Germinal center (tissue), 1 donor: ENCODE data around the gene KCNQ1OT1.

ENCODE experiments used
- DNase-seq: peaks from one replicate; pipeline ENCODE4 v3.0.0; 2012; ENCODE audit warnings: mixed read lengths, low spot score

Gene KCNQ1OT1

GRCh38 chr11:2686360-2687222 lies 13.2 kb downstream of the KCNQ1OT1 start:
- no peak for DNase-seq

DNA sequence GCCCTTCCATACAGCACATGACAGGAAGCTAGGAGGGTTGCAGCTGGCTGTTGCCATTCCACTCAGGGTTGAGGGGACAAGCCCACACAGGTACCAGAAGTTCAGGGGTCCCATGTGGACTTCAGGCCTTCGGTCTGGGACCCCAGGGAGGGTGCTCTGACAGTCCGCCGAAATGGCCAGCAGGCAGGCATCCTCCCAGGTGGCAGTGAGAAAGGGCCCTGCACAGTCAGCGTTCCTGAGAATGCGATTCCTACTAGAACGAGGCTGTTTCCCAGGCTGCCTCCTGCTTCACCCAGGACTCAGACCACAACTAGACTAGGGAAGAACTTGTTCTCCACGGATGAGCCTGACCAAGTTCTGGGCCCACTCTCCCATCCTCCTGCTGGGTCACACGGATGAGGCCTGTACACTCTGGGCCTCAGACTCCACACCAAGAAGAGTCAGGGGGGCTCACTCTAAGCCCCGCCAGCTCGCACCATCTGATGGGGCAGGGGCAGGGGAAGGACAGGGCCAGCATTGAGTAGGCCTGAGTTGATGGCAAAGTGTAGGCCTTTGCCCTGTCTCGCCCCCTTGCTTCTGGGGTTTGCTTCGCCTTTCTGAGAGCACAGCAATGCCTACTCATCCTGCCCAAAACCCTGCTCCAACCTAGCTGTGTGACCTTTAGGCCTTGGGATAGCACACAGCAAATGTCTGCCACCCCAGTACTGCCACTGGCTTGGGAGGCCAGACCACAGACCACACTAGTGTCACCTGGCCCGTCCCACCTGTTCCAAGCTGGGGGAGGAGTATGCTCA lies 14.0 kb downstream of the KCNQ1OT1 start:
- DNase-seq = no peak

DNA sequence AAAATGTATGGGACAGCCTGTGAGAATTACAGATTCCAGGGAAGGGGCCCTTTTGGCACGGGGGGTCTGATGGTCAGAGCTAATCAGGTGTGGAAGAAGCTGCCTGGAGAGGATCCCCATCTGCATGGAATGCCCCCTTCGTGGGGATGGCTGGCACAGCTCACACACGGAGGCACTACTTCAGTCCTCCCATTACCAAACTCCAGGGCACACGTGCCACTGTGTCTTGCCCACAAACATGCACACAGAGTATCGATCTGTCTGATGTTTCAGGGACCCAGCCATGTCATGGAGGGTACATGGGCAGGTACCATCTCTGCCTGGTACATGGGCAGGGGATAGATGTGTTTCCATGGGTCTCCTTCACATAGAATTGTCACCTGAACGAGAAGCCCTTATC lies 14.7 kb downstream of the KCNQ1OT1 start:
- DNase-seq = no peak

GRCh38 chr11:2684581-2684980 lies 15.2 kb downstream of the KCNQ1OT1 start:
- no peak for DNase-seq

DNA sequence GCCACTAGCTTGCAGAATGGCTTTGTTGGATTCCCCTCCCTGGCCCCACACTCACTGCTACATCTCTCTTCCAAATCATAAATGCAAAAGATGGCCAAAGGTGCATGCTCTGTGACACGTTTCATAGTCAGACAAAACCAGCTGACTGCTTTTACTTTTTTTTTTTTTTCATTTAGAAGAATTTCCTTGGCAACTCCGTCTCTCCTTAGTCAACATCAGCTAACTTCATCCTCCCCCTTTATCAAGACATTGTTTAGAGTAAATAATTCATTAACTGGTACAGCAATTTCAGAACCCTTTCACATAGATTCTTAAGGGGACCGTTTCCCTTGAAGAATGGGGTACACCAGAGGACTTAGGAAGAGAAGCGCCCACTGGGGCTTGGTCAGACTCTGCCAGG lies 16.0 kb downstream of the KCNQ1OT1 start:
- no peak for DNase-seq

DNA sequence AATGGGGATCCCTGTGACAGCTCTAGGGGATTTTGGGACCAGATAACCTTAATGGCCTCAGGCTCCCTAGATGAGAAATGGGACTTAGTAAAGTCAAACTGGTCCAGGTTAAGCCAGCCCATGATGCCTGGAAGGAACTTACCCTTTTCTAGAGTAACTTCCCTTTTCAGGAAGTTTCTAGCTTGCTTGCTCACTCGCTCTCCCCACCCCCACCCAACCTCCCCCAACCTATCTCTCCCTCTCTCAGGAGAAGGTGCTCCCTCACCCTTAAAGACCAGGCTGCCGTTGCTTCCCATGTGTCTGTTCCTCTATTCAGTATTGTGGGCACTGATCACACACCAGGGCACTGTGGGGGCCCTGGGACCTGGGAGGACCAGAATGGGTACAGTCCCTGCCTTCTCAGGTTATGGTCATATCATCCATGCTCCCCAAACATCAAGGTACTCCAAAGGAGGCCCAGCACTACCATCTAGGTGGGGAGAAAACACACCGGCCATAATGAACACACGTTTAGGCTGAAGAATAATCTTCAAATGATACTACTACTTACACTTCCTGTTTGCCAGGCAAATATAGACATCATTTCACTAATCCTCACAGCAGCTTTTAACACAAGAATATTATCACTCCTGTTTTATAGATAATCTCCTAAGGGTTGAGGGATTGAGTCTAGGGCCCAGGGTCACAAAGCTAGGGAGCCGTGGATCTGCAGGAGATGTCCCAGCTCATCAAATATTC lies 18.2 kb downstream of the KCNQ1OT1 start:
- DNase-seq = no peak

GRCh38 chr11:2679011-2679676 lies 20.6 kb downstream of the KCNQ1OT1 start:
- DNase-seq = no peak

DNA sequence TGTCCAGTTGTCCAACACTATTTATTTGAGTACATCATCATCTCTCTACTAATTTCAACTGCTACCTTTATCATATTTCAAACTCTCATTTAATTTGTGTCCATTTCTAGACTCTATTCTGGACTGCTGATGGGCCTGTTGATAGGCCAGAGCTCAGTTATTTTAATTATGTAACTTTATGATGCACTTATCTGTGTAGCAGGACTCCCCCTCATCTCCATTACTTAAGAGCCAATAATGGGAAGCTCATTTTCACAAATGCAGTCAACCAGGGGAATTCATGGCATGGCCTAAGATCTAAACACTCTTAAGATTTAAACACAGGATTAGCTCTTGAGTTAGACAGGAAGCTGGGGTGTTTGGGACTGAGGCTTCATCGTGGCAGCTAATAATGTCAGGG lies 21.4 kb downstream of the KCNQ1OT1 start:
- DNase-seq = no peak

DNA sequence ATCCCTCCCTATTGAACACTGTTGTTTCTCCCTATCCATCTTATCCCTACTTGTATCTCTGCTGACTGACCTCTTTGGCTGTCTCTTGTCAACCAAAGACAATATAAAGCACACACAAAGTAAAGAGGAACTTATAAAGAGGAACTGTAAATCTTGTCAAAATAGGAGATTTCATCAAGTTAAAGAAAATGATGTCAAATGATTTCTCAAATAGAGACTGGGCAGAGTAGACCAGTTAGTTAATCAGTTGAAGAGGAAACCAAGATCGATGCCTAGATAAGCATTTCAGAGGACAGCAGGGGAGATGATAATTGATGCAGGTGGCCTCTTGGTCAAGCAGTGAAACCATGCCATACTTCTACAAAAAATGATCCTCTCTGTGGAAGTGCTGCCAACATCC lies 22.7 kb downstream of the KCNQ1OT1 start:
- no peak for DNase-seq

GRCh38 chr11:2675540-2675939 lies 24.3 kb downstream of the KCNQ1OT1 start:
- DNase-seq = no peak

DNA sequence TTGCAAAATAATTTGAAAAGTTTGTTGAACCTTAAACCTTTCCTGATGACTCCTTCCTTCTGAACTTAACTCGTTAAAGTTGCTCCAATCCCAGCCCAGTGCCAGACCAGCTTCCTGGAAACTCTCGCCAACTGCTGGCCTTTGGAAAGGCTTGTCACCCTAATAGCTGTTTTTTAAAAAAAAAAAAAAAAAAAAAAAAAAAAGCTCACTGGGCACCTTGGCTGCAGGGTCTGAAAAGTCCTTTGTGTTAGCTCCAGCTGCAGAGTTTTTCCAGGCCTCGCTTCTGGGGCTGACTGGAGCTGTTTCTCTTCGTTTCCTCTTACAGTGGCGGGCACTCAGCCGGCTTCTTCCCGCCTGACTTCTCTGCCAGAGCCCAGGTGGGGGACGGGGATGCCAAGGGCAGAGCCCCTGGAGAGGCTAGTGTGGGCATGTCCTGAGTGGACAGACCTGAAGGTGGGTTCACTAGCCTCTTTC lies 25.1 kb downstream of the KCNQ1OT1 start:
- DNase-seq = no peak

GRCh38 chr11:2673871-2674471 lies 25.8 kb downstream of the KCNQ1OT1 start:
- DNase-seq = no peak

- no peak for DNase-seq
Measured at GRCh38 chr11:2673250-2673610, 26.6 kb downstream of the KCNQ1OT1 start.

DNA sequence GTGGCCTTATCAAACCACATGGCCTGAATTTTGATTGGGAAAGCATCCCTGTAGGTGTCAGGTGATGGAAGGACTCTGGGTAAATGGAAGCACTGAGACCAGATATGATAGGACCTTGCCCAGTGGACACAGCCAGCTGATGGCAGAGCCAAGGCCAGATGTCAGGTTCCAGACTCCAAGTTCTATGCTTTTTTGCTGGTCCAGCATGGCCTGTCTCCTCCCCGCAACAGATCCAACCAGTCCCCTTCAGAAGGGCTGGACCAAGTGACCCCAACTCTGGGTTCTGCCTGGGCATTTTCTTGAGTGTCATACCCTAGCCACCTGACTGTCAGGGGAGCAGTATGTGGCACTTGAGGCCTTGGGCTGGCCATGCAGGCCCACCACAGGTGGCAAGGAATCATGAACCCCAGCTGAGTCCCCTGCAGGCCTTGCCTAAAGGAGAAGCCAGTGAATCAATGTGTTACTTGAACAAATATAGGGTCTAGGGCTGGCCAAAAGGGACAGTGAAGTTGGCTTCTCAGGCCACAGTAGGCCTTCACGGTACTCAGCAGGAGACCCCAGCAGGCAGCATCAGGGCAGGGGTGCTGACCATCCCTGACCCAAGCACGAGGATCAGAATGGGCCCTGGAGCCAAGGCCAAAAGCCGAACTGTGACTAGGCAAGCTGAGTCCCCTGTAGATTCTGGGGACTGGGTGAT lies 27.1 kb downstream of the KCNQ1OT1 start:
- DNase-seq = no peak

DNA sequence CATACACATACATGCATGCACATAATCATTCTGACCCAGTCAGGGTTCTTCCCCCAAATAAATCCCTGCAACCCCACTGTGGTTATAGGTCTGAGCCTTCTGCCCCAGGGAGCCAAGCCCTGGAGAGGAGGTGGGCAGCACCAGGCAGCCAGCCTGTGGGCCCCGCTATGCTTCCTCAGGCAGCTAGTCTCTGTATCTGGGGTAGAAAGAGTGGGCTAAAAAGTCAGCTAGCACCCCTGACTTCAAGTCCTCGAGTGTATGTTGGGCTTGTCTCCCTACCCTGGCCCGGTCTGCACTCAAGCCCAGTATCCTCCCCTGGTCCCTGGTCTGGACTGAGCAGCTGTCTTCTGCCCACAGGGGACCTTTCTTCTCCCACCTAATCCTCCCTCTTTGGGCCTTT lies 28.0 kb downstream of the KCNQ1OT1 start:
- DNase-seq = no peak

DNA sequence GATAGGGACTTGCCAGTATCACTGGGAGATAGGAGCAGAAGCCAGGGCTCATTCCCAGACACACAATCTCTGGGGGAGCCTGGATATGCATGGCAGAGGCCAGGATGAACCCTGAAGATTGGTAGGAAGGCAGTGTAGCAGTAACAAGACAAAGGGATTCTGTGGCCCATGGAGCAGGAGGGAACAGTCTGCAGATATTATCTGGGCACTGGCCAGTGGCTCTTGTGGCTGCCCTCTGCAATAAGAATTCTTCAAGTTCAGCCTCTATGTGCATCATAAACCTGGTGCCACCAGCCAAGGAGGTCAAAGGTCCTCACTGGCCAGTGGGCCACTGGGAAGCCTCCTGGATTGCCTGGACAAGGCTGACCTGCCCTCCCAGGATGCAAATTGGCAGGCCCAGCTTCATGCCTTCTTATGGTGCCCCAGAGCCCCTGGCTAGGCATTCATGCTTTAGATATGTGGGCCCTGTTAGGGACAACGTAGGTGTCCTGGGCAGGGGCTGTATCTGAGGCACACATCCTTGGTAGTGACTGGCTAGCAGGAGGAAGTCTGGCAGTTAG lies 29.2 kb downstream of the KCNQ1OT1 start:
- no peak for DNase-seq

DNA sequence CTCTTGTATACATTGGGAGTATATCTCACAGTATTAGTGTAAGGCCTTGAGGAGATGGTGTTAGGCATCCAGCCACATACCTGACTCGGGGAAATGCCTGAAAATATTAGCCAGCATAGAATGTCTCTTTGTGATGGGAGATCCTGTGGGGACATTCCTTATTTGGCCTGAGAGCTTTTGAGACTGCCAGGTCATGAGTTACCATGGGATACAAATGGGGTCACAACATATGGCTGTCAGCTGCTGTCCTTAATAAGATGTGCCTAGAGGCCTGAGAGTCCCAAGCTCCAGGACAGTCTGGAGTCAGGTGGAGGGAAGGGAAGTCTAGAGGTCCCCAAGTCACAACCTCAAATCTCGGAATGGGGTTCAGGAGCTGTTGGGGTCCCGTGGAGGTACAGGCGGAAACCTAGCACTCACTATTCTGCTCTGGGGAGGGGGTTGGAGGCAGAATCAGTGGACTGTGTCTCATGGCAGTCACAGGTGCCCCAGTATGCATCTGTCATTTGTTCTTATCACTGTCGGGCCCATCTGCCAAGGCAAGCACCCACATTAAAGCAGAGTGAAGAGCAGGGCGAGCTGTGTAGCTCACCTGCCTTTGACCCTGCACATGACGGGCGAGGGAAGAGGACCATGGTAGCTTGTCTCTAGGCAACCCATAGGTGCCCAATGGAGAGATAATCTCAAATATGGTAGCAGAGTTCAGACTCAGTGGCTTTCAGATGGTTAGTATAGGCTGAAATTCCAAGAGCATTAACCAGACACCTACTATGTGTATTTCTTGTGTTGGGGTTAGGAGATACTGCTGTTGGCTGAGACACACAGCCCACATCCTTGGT lies 29.9 kb downstream of the KCNQ1OT1 start:
- no peak for DNase-seq

GRCh38 chr11:2668876-2669275 lies 30.9 kb downstream of the KCNQ1OT1 start:
- DNase-seq = no peak

GRCh38 chr11:2667940-2668339 lies 31.9 kb downstream of the KCNQ1OT1 start:
- DNase-seq = no peak
